GM19023 (cell line): ENCODE results near the gene PIK3R6.

Experiments
- ATAC-seq: cut with Tn5 transposase; IDR thresholded peaks from one replicate; pipeline ENCODE4 v1.9.1; 2021; ENCODE audit warnings: mild to moderate bottlenecking, moderate library complexity; ENCODE audit not compliant: unreplicated experiment

PIK3R6 gene

GRCh38 chr17:8867361-8867981, at the start of gene PIK3R6:
TSS of gene PIK3R6 (minus strand) at chr17:8867674. CDS start at chr17:8849794, 17,880 bp downstream.
- ATAC-seq = no peak

GRCh38 chr17:8916466-8916865, 49.0 kb upstream of the PIK3R6 start:
- ATAC-seq = no peak

GRCh38 chr17:8914554-8914953, 47.1 kb upstream of the PIK3R6 start:
- ATAC-seq = no peak

GRCh38 chr17:8913879-8914278, 46.4 kb upstream of the PIK3R6 start:
- ATAC-seq = no peak

GRCh38 chr17:8913091-8913490, 45.6 kb upstream of the PIK3R6 start:
- no peak for ATAC-seq

GRCh38 chr17:8912084-8912981, 44.9 kb upstream of the PIK3R6 start:
- ATAC-seq = no peak

GRCh38 chr17:8910969-8911604, 43.6 kb upstream of the PIK3R6 start:
- ATAC-seq = no peak

GRCh38 chr17:8909586-8910270, 42.3 kb upstream of the PIK3R6 start:
- no peak for ATAC-seq

- no peak for ATAC-seq
Measured at GRCh38 chr17:8905331-8905730, 37.9 kb upstream of the PIK3R6 start.

GRCh38 chr17:8904686-8905085, 37.2 kb upstream of the PIK3R6 start:
- ATAC-seq = no peak

- no peak for ATAC-seq
Measured at GRCh38 chr17:8904201-8904600, 36.7 kb upstream of the PIK3R6 start.

GRCh38 chr17:8900626-8901585, 33.4 kb upstream of the PIK3R6 start:
- no peak for ATAC-seq

- ATAC-seq = no peak
Measured at GRCh38 chr17:8900207-8900606, 32.7 kb upstream of the PIK3R6 start.

- ATAC-seq = no peak
Measured at GRCh38 chr17:8898636-8899035, 31.2 kb upstream of the PIK3R6 start.

- ATAC-seq = no peak
Measured at GRCh38 chr17:8898126-8898525, 30.7 kb upstream of the PIK3R6 start.

GRCh38 chr17:8896641-8897635, 29.5 kb upstream of the PIK3R6 start:
- ATAC-seq = no peak

- ATAC-seq = no peak
Measured at GRCh38 chr17:8896087-8896486, 28.6 kb upstream of the PIK3R6 start.

GRCh38 chr17:8894673-8895578, 27.5 kb upstream of the PIK3R6 start:
- ATAC-seq = no peak
